Activated naive CD4-positive, alpha-beta T cell treated with anti-CD3 and anti-CD28 coated beads for 36 hours (primary cell): ENCODE measurements around the gene OXCT2. TPM values are rescaled to one million over a fixed set of nuclear protein-coding genes. Genes with fewer than 3 reads are reported as not detected.
"Not testable (repeated sequence)": the region's sequence is repeated elsewhere in the genome, so short reads cannot be mapped to it uniquely, and the experiment has no call there.

Source experiments
- CTCF ChIA-PET: fragments of 350-600 bp; sonication (Branson Sonifier 250); formaldehyde crosslinking; loops from one replicate; lab custom pipeline; 2021; ENCODE audit warnings: antibody characterized with exemption; lab: Charles Lee
- DNase-seq: peaks from one replicate; pipeline ENCODE4 v3.0.0-alpha.2; 2020
- H3K27ac Mint-ChIP-seq: one replicate; pipeline ENCODE4 v1.8.0; 2021; ENCODE audit warnings: mild to moderate bottlenecking, mixed read lengths
- H3K27me3 Mint-ChIP-seq: one replicate; pipeline ENCODE4 v1.8.0; 2021; ENCODE audit warnings: low read depth, mixed read lengths
- H3K36me3 Mint-ChIP-seq: one replicate; pipeline ENCODE4 v1.8.0; 2021; ENCODE audit warnings: low read depth, mixed read lengths
- H3K4me1 Mint-ChIP-seq: one replicate; pipeline ENCODE4 v1.8.0; 2021; ENCODE audit warnings: low read depth, mixed read lengths
- H3K4me3 Mint-ChIP-seq: one replicate; pipeline ENCODE4 v1.8.0; 2021; ENCODE audit warnings: mild to moderate bottlenecking, moderate library complexity, mixed read lengths
- H3K9me3 Mint-ChIP-seq: one replicate; pipeline ENCODE4 v1.8.0; 2021; ENCODE audit warnings: mixed read lengths
- intact Hi-C: fragments of 100-400 bp; cut with micrococcal nuclease; formaldehyde crosslinking; loops from one replicate; pipeline ENCODE4 v1.15.1; 2023
- total RNA-seq, 2 experiments: library from RNA; stranded (reverse); gene quantifications; one replicate each; pipeline ENCODE4 v1.2.3, GENCODE V29; 2021

The OXCT2 gene
- total RNA-seq, result under 1 TPM; 0.52 to 0.67 TPM

DNA sequence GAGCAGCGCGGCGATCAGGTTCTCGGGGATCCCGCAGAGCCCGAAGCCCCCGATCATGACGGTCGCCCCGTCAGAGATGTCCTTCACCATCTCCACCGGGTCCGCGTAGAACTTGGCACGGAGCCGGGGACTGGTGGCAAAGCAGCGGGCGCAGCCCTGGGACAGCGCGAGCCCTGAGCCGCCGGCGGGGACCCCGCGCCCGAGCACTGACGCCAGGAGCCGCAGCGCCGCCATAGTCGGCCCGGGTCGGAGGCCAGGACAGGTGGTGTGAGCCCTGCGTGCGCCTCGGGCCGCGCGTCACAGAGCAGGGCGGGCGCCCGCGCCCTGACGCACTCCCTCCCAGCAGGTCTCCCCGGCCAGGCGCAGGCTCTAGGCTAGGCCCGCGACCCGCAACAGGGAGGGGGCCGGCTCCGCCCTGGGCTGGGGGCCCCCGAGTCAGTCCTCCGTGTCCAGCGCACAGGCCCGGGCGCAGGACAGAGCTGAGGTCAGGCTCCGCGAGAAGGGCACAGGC, at the start of gene OXCT2:
TSS of gene OXCT2 (minus strand) at position 327 of the 511 bp plus-strand sequence. CDS start at position 234, 93 bp downstream.
- H3K4me1 Mint-ChIP-seq, H3K36me3 Mint-ChIP-seq, H3K27me3 Mint-ChIP-seq: not testable (repeated sequence)

DNA sequence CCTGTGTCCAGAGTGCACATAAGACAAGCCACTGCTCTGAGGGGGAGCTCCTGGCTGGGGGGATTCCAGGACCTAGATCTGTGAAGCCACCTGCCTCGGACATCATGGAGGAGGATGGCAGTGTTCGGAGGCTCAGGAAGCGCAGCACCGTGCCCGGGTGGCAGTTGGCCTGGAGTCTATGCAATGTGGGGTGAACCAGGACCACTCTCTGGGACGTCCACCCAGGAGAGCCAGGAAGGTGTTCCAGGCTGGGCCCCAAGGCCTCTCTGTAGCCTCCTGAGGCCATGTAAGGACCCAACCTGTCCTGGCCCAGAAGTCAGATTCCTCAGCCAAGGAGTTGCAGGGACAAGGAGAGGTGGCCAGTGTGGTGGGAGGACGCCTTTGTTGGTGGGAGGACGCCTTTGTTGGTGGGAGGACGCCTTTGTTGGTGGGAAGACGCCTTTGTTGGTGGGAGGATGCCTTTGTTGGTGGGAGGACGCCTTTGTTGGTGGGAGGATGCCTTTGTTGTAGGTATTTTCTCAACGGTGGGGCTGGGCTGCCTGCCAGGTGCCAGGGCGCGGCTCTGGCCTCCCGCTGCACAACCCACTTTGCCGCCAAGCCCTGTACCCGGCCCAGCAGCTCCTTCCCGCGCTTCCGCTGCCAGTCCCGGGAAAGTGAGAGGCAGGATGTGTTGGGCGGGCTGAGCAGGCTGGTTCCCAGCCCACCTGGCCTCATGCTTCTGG, 48.1 kb upstream of the OXCT2 start:
- intact Hi-C loops, result no loop called here
- Mint-ChIP-seq H3K4me3 (no peak overlapping the region), H3K9me3 (no peaks in the 10 kb centered on the region), H3K36me3 (no peaks in the 10 kb centered on the region), H3K4me1 (peaks cover 10% of the 10 kb centered on the region), H3K27me3 (peaks cover 5% of the 10 kb centered on the region), H3K27ac (no peak overlapping the region)
- CTCF ChIA-PET, result interaction anchor here (0.6 to 6.7 kb wide), 9 partner anchors 19 to 213 kb away, joined by 3 to 62 read pairs (median 5); partner anchors contain the start of gene MYCL
- no peak for DNase-seq

More for the DNA sequence above, at the start of gene OXCT2:
- DNase-seq, H3K9me3 Mint-ChIP-seq, intact Hi-C loops, H3K27ac Mint-ChIP-seq, CTCF ChIA-PET: not testable (repeated sequence)
- H3K4me3 Mint-ChIP-seq, result peak within 1 kb of the TSS; percentile 56

DNA sequence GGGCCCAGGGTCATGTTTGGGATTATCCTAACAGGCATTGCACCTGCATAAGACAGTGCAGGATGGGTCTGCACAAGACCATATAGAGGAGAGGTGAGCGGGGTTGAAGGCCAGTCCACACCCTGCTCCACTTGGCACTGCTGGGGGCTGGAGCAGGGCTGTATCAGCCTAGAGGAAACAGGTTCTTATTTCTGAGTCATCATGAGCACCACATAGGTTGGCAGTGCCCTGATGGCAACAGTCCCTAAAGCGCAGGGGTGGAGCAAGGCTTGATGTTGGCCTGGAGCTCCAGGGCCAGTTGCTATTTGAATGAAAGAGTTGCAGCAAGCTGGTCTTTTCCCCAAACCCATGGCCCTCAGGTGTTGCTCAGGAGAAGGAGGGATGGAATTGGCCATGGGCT, 47.3 kb upstream of the OXCT2 start:
- Mint-ChIP-seq H3K27me3 (peaks cover 5% of the 10 kb centered on the region), H3K4me3 (no peak overlapping the region), H3K4me1 (peaks cover 10% of the 10 kb centered on the region), H3K36me3 (no peaks in the 10 kb centered on the region), H3K9me3 (no peaks in the 10 kb centered on the region), H3K27ac (no peak overlapping the region)
- CTCF ChIA-PET, result interaction anchor here (1.0 to 6.7 kb wide), 6 partner anchors 18 to 155 kb away, joined by 3 to 62 read pairs (median 10); partner anchors contain the start of gene MYCL
- intact Hi-C loops, result no loop called here
- no peak for DNase-seq

DNA sequence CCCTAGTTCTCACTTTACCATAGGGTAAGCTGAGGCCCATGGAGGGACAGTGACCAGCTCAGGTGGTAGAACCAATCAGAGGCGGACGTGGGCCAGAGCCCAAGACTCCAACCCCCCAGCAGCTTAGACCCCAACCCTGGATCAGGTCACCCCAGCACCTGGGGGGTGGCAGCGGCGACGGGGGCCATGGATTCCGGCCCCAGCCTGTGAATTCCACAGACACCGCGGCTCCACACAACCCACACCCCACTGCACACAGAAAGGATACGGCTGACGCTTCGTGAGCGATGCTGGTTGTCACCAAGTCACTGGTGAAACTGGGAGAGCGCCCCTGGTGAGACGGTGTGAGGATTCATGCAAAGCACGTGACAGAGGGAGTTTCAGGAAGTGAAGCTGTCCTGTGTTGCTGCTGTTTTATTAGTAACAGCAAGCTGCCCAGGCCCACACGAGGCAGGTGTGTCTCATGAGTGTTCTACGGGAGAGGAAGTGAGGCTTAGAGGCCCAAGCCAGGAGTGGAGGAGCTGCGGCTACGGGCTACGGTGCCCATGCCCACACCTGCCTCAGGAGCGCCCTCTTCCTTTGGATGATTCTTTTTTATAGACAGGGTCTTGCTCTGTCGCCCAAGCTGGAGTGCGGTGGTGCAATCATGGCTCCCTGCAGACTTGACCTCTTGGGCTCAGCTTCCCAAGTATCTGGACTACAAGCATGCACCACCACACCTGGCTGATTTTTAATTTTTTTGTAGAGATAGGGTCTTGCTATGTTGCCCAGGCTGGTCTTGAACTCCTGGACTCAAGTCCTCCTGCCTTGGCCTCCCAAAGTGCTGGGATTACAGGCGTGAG, 46.2 kb upstream of the OXCT2 start:
- CTCF ChIA-PET, result interaction anchor here (0.6 to 6.7 kb wide), 19 partner anchors 8 to 216 kb away, joined by 3 to 62 read pairs (median 4); partner anchors contain the start of gene MYCL
- H3K27ac Mint-ChIP-seq, result peak overlapping the region; percentile 25
- not testable (repeated sequence) for H3K9me3 Mint-ChIP-seq

DNA sequence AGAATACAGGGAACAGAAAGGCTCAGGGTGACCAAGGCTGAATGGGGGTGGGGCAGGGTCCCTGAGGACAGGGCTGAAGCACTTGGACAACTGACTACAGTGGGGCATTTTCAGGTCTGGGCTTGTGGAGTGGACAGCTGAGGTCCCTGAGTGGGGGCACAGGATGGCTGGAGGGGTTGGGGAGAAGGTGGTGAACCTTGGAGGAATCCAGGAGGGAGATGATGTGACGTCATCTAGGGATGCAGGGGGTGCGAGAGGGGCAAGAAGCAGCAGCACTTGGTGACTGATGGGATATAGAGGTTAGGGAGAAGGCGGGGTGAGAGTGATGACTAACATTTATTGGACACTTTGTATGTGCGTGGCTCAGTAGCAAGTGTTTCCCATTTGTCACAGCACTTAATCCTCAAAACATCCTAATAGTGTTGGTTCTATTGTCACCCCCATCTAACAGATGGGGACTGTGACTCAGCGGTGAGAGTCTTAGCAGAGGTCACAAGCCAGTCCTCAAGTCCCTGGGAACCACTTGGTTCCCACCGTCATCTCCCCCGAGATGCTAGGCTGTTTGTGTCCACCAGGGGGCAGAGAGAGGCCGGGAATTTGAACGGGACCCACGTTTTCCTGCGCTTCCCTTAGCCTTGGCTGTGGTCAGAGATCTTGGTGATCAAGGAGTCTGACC, 45.4 kb upstream of the OXCT2 start:
- H3K4me3 Mint-ChIP-seq, result peak overlapping the region; percentile 15
- peaks cover 3% of the 10 kb centered on the region for H3K27me3 Mint-ChIP-seq
- CTCF ChIA-PET, result interaction anchor here (0.6 to 6.7 kb wide), 19 partner anchors 9 to 602 kb away, joined by 3 to 62 read pairs (median 4); partner anchors contain the start of gene MYCL
- intact Hi-C loops, result loop anchor here (1.0 to 2.0 kb wide), 5 partner anchors 86 to 216 kb away; partner anchors contain the start of gene MFSD2A
- peak; percentile 73 for DNase-seq
- H3K4me1 Mint-ChIP-seq, result peaks cover 10% of the 10 kb centered on the region
- no peaks in the 10 kb centered on the region for H3K36me3 Mint-ChIP-seq
- H3K9me3 Mint-ChIP-seq, result no peaks in the 10 kb centered on the region
- no peak overlapping the region for H3K27ac Mint-ChIP-seq

More for the DNA sequence above, 46.2 kb upstream of the OXCT2 start:
- peak overlapping the region; percentile 51 for H3K4me3 Mint-ChIP-seq
- H3K27me3 Mint-ChIP-seq, H3K36me3 Mint-ChIP-seq: not testable (repeated sequence)
- peaks cover 10% of the 10 kb centered on the region for H3K4me1 Mint-ChIP-seq
- intact Hi-C loops, result loop anchor here (1.0 to 2.0 kb wide), 2 partner anchors 138 to 215 kb away; partner anchors contain the start of gene MFSD2A
- DNase-seq, result peak; percentile 83

DNA sequence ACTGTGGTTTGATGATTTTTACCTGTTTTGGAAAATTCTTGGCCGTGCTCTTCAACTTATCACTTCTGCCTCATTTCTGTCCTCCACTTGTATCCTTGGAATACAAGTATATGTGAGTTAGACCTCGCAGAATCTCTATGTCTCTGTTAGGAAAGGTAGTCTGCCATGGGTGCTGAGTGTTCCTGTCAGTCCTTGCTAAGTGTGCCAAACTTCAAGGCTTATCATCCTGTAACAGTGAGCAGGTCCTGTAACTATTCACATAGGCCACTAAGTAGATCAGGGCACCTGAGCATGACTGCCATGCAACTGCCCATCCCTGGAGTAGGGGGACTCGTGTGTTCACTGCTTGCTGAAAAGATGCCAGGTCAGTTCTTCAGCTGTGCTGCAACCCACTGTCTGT, 41.8 kb upstream of the OXCT2 start:
- peaks cover 3% of the 10 kb centered on the region for H3K27me3 Mint-ChIP-seq
- DNase-seq, result no peak
- H3K9me3 Mint-ChIP-seq, result no peaks in the 10 kb centered on the region
- CTCF ChIA-PET, result interaction anchor here (1.1 kb wide), 1 partner anchor 90 kb away, joined by 3 read pairs; no protein-coding TSS in a partner anchor
- H3K4me1 Mint-ChIP-seq, result peaks cover 10% of the 10 kb centered on the region
- peaks cover 1% of the 10 kb centered on the region for H3K36me3 Mint-ChIP-seq
- no peak overlapping the region for H3K4me3 Mint-ChIP-seq
- intact Hi-C loops, result no loop called here
- H3K27ac Mint-ChIP-seq, result no peak overlapping the region

DNA sequence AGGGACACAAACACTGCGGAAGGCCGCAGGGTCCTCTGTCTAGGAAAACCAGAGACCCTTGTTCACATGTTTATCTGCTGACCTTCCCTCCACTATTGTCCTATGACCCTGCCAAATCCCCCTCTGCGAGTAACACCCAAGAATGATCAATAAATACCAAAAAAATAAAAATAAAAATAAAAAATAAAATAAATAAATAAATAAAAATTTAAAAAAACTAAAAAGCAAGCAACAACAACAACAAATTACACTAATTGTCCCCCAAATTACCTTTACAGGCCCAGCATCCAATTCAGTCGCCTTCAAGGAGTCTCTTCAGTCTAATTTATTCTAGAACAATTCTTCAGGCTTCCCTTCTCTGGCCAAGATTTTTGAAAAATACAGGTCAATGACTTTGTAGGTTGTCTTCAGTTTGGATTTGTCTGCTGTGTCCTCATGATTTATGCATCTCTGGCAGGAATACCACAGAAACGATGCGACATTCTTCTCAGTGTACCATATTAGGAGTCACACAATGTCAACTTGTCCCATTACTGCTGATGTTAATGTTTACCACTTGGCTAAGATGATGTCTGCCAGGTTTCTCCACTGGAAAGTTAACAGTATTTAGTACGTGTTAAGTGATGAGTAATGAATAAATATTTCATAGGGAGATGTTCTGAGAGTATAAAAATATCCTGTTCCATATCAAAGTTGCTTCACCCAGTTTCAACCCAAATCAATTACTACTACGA, 37.8 kb upstream of the OXCT2 start:
- Mint-ChIP-seq H3K4me1 (no peaks in the 10 kb centered on the region), H3K4me3 (no peak overlapping the region), H3K27ac (no peak overlapping the region), H3K27me3 (no peaks in the 10 kb centered on the region), H3K36me3 (peaks cover 6% of the 10 kb centered on the region), H3K9me3 (peaks cover 3% of the 10 kb centered on the region)
- DNase-seq, result no peak
- CTCF ChIA-PET, result no interaction called here
- intact Hi-C loops, result no loop called here

DNA sequence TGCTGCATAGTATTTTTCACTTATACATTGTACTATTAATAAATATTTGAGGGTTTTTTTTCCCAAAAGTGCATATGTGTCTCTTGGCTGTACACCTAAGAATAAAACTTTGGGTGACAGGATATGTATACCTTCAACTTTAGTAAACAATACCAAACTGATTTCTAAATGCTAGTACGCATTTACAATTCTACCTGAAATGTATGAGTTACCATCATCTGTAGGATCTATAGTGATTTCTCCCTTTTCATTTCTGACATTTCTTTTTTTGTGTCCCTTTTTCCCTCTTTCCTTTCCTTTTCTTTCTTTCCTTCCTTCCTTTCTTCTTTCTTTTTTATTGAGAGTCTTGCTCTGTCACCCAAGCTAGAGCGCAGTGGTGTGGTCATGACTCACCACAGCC, 34.2 kb upstream of the OXCT2 start:
- H3K4me1 Mint-ChIP-seq, result no peaks in the 10 kb centered on the region
- intact Hi-C loops, result no loop called here
- H3K27me3 Mint-ChIP-seq, result no peaks in the 10 kb centered on the region
- H3K27ac Mint-ChIP-seq, result no peak overlapping the region
- DNase-seq, result no peak
- CTCF ChIA-PET, result no interaction called here
- peaks cover 6% of the 10 kb centered on the region for H3K36me3 Mint-ChIP-seq
- peaks cover 3% of the 10 kb centered on the region for H3K9me3 Mint-ChIP-seq
- H3K4me3 Mint-ChIP-seq, result no peak overlapping the region

DNA sequence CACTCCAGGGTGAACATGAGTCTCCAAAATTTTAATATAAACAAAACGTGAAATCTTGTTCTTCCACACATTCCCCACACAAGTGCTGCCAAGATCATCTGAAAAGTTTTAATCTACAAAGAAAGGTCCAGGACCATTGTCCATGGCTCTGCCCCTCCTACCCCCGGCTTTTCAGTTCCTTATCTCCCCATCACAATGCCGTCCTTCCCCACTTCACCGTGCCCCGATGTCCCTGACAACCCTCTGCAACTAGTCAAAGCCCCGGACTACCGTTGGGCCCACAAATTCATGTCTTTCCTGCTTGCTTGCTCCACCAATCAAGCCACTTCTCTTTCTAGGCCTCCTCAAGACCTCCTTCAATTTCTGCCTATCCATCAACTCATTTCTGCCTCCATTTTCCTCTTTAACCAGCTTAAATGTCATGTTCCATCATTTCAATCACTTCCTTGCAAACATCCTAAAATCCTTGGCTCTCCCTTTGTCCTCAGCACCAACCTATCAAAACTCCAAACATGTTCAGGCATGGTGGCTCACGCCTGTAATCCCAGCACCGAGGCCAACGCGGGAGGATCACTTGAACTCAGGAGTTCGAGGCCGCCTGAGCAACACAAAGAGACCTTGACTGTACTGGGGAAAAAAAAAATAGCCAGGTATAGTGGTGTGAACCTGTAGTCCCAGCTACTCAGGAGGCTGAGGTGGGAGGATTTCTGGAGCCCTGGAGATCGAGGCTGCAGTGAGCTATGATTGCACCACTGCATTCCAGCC, 31.5 kb upstream of the OXCT2 start:
- H3K27ac Mint-ChIP-seq, result no peak overlapping the region
- CTCF ChIA-PET, result interaction anchor here (0.5 to 0.9 kb wide), 4 partner anchors 36 to 440 kb away, joined by 3 to 4 read pairs (median 3); no protein-coding TSS in a partner anchor
- DNase-seq, result no peak
- H3K36me3 Mint-ChIP-seq, result peaks cover 4% of the 10 kb centered on the region
- intact Hi-C loops, result no loop called here
- H3K9me3 Mint-ChIP-seq, result peaks cover 3% of the 10 kb centered on the region
- H3K4me1 Mint-ChIP-seq, result peaks cover 11% of the 10 kb centered on the region
- H3K27me3 Mint-ChIP-seq, result no peaks in the 10 kb centered on the region
- no peak overlapping the region for H3K4me3 Mint-ChIP-seq

DNA sequence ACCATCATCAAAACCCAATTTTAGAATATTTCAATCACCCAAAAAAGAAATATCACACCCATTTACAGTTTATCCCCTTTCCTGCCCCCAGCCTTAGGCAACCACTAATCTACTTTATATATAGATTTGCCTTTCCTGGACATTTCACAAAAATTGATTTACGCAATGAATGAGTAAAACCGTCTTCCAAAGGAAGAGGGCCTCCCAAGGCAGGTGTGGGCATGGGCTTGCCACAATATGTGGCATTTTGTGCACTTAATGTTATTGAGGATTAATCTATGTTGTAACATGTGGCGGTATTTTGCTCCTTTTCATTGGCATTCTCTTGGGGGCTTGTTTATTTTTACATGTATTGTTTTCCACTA, 29.3 kb upstream of the OXCT2 start:
- Mint-ChIP-seq H3K4me1 (peaks cover 13% of the 10 kb centered on the region), H3K4me3 (no peak overlapping the region), H3K27me3 (no peaks in the 10 kb centered on the region), H3K36me3 (peaks cover 2% of the 10 kb centered on the region), H3K9me3 (no peaks in the 10 kb centered on the region), H3K27ac (no peak overlapping the region)
- intact Hi-C loops, result loop anchor here (1.0 kb wide), 1 partner anchor 45 kb away; no protein-coding TSS in a partner anchor
- no peak for DNase-seq
- CTCF ChIA-PET, result interaction anchor here (0.6 to 2.2 kb wide), 12 partner anchors 10 to 191 kb away, joined by 3 to 7 read pairs (median 5); no protein-coding TSS in a partner anchor
